ENCODE data around the gene MLC1. TPM values are rescaled to one million over a fixed set of nuclear protein-coding genes. Genes with fewer than 3 reads are reported as not detected.
"Not testable (repeated sequence)": the region's sequence is repeated elsewhere in the genome, so short reads cannot be mapped to it uniquely, and the experiment has no call there.

Gene MLC1
- total RNA-seq, 1 donor from 2014 or later, result not detected

DNA sequence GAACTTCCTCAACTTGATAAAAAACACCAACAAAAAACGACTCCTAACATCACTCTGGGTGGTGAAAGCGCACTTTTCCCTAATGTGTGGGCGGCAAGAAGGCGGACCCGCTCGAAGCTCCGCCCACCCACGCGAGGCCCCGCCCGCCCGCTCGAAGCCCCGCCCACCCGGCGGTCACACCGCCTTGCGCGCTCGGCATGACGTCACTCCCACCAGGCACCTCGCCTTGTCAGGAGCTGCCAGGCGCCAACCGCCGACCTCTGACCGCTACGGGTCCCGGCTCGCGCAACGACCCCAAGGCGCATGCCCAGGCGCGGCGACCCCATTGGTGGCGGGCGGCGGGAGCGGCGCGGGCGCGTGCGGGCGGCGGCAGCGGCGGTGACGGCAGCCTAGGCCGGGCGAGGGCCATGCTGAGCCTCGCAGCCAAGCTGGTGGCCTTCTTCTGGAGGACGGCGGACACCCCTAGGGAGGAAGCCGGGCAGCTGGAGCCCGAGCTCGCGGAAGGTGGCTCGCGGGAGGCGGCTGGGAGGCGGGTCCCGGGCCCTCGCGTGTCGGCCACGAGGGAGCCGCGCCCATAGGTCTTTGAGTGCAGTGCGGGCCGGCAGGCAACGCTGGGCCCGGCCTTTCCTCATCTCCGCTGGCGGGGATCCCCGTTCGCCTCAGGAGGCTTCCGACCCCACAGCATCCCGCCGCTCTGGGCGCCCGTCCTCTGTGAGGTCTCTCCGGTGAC is 4.6 kb upstream of the MLC1 start, which contains the start of gene MOV10L1:
TSS of gene MOV10L1 (plus strand) at position 325 of the 730 bp plus-strand sequence. CDS start at position 408, 83 bp downstream.
- no peak for DNase-seq (ENCODE audit: extremely low spot score, unreplicated experiment)
- no peak within 1 kb of the TSS for H3K4me3 Mint-ChIP-seq
- peaks cover 6% of the 10 kb centered on the region for H3K4me1 Mint-ChIP-seq (ENCODE audit: unreplicated experiment)
- TF ChIP-seq, protein P1, sequence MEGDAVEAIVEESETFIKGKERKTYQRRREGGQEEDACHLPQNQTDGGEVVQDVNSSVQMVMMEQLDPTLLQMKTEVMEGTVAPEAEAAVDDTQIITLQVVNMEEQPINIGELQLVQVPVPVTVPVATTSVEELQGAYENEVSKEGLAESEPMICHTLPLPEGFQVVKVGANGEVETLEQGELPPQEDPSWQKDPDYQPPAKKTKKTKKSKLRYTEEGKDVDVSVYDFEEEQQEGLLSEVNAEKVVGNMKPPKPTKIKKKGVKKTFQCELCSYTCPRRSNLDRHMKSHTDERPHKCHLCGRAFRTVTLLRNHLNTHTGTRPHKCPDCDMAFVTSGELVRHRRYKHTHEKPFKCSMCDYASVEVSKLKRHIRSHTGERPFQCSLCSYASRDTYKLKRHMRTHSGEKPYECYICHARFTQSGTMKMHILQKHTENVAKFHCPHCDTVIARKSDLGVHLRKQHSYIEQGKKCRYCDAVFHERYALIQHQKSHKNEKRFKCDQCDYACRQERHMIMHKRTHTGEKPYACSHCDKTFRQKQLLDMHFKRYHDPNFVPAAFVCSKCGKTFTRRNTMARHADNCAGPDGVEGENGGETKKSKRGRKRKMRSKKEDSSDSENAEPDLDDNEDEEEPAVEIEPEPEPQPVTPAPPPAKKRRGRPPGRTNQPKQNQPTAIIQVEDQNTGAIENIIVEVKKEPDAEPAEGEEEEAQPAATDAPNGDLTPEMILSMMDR (conservative IDR thresholded peaks at IDR 0.05), result no peak
- no peak within 1 kb of the TSS for H3K27ac Mint-ChIP-seq
- peaks cover 9% of the 10 kb centered on the region for H3K27me3 Mint-ChIP-seq
- H3K36me3 Mint-ChIP-seq, result no peaks in the 10 kb centered on the region
- no peaks in the 10 kb centered on the region for H3K9me3 Mint-ChIP-seq

DNA sequence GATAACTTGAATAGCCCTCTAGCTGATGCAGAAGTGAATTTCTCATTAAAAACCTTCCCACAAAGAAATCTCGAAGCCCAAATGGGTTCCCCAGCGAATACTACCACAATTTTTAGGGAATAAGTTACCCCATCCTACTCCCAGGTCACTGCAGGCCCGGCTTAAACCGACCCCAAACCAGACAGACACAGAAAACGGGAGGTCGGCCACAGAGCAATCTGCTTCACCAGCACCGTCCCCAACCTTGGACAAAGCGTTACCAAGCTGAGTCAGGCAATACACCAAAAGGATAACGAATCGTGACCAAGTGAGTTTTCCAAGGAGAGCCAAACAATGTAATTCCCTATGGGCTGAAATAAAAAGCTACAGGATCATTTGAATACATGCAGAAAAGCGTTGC is 4.0 kb upstream of the MLC1 start:
- H3K27me3 Mint-ChIP-seq, result peaks cover 9% of the 10 kb centered on the region
- no peak overlapping the region for H3K27ac Mint-ChIP-seq
- DNase-seq (ENCODE audit: extremely low spot score, unreplicated experiment), result no peak
- H3K4me1 Mint-ChIP-seq (ENCODE audit: unreplicated experiment), result peaks cover 6% of the 10 kb centered on the region
- H3K36me3 Mint-ChIP-seq, result no peaks in the 10 kb centered on the region
- no peaks in the 10 kb centered on the region for H3K9me3 Mint-ChIP-seq
- TF ChIP-seq, protein P1 (conservative IDR thresholded peaks at IDR 0.05), result no peak
- no peak overlapping the region for H3K4me3 Mint-ChIP-seq

DNA sequence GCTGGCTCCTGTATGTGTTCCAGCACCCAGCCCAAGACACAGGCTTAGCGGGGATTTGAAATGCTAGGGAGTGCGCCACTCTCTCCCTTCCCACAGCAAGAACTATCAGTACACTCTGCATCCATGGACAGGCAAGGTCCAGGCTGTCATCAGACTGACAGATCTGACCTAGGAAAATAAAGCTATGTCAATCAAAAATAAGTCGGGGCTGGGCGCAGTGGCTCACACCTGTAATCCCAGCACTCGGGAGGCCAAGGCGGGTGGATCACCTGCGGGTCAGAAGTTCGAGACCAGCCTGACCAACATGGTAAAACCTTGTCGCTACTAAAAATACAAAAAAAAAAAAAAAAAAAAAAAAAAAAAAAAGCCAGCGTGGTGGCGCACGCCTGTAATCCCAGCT is 2.9 kb upstream of the MLC1 start:
- Mint-ChIP-seq H3K27me3 (peaks cover 10% of the 10 kb centered on the region), H3K4me3 (no peak overlapping the region), H3K36me3 (no peaks in the 10 kb centered on the region), H3K27ac (no peak overlapping the region), H3K9me3 (no peaks in the 10 kb centered on the region), H3K4me1 (ENCODE audit: unreplicated experiment) (peaks cover 8% of the 10 kb centered on the region)
- no peak for DNase-seq (ENCODE audit: extremely low spot score, unreplicated experiment)
- TF ChIP-seq, protein P1 (conservative IDR thresholded peaks at IDR 0.05), result no peak

DNA sequence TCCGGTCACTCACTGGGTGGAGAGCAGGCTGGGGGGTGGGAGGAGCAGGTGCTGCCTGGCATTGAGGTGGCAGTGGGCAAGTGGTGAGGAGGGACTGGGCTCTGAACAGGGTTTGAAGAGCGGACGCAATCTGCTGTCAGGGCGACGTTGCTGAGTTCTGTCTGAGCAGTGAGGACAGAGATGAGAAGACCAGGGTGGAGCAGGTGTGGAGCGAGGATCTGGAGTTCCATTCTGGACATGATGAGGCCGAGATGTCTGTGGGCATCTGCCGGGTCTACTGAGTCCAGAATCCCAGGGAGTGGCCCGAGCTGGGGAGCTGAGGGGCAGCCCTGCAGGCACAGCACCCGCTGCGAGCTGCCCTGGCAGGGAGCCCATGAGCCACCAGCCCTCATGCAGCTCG is 2.4 kb upstream of the MLC1 start:
- H3K9me3 Mint-ChIP-seq, result no peaks in the 10 kb centered on the region
- DNase-seq (ENCODE audit: extremely low spot score, unreplicated experiment), result no peak
- peaks cover 12% of the 10 kb centered on the region for H3K4me1 Mint-ChIP-seq (ENCODE audit: unreplicated experiment)
- H3K27ac Mint-ChIP-seq, result no peak overlapping the region
- TF ChIP-seq, protein P1 (conservative IDR thresholded peaks at IDR 0.05), result no peak
- peaks cover 13% of the 10 kb centered on the region for H3K27me3 Mint-ChIP-seq
- no peak overlapping the region for H3K4me3 Mint-ChIP-seq
- no peaks in the 10 kb centered on the region for H3K36me3 Mint-ChIP-seq

DNA sequence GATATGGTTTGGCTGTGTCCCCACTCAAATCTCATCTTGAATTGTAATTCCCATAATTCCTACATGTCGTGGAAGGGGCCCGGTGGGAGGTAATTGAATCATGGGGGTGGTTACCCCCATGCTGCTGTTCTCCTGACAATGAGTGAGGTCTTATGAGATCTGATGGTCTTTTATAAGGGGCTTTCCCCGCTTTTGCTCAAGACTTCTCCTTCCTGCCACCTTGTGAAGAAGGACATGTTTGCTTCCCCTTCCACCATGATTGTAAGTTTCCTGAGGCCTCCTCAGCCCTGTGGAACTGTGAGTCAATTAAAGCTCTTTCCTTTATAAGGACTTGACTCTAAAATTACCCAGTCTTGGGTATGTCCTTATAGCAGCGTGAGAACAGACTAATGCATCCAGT is 1.7 kb upstream of the MLC1 start:
- not testable (repeated sequence) for H3K4me3 Mint-ChIP-seq; H3K9me3 Mint-ChIP-seq; H3K36me3 Mint-ChIP-seq; DNase-seq (ENCODE audit: extremely low spot score, unreplicated experiment); H3K27ac Mint-ChIP-seq
- Mint-ChIP-seq H3K4me1 (ENCODE audit: unreplicated experiment) (peaks cover 12% of the 10 kb centered on the region), H3K27me3 (peaks cover 13% of the 10 kb centered on the region)

DNA sequence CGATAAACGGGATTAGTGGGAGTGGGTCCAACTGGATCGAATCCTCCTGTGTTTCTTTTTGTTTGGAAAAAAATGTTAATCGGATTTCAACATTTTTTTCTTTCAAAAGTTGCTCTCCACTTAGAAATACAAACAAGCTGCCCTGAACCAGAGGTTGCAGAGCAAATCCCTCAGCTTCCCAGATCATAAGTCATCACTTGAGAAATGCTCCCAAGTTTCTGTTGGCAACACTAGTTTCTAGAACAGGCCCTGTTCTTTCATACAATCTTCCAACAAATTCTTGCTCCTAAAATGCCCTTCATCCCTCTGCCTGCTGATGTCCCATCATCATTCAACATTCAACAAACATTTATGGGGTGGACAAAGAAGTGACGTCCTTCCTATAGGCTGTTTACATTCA is 1.3 kb upstream of the MLC1 start:
- Mint-ChIP-seq H3K27ac (no peak overlapping the region), H3K4me3 (no peak overlapping the region), H3K27me3 (peaks cover 13% of the 10 kb centered on the region), H3K36me3 (no peaks in the 10 kb centered on the region), H3K4me1 (ENCODE audit: unreplicated experiment) (peaks cover 12% of the 10 kb centered on the region), H3K9me3 (no peaks in the 10 kb centered on the region)
- TF ChIP-seq, protein P1 (conservative IDR thresholded peaks at IDR 0.05), result no peak
- no peak for DNase-seq (ENCODE audit: extremely low spot score, unreplicated experiment)

All from type B pancreatic cell (in vitro differentiated cells).